ENCODE data around the gene PLA2G7. TPM values are rescaled to one million over a fixed set of nuclear protein-coding genes. Genes with fewer than 3 reads are reported as not detected.

Gene PLA2G7
- total RNA-seq, 1 donor from 2014 or later: 1.8 TPM

- Mint-ChIP-seq H3K9me3 (peaks cover 2% of the 10 kb centered on the region), H3K4me1 (no peaks in the 10 kb centered on the region)
These were observed 44.9 kb downstream of the PLA2G7 start for GRCh38 chr6:46690141-46690755.

DNA sequence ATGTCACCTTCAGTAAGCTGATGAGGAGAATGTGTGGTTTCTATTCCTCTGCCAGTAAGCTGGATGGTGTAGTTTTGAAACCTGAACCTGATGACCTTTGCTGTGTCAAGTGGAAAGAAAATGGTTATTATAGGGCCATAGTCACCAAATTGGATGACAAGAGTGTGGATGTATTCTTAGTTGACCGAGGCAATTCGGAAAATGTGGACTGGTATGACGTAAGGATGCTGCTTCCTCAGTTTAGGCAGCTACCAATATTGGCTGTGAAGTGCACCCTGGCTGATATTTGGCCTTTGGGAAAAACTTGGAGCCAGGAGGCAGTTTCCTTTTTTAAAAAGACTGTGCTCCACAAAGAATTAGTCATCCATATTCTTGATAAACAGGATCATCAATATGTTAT lies 45.5 kb downstream of the PLA2G7 start:
- Histone ChIP-seq H3K36me3 (no peaks in the 10 kb centered on the region), H3K4me3 (no peak overlapping the region), H3K79me2 (ENCODE audit: low read depth) (no peaks in the 10 kb centered on the region), H3F3A (ENCODE audit: low read depth) (no peaks in the 10 kb centered on the region), H3K27ac (no peak overlapping the region), H3K4me1 (no peaks in the 10 kb centered on the region), H3K9ac (no peak overlapping the region), H3K4me2 (no peak overlapping the region), H4K20me1 (ENCODE audit: low read depth) (no peaks in the 10 kb centered on the region), H3K9me3 (ENCODE audit: low read depth) (no peaks in the 10 kb centered on the region), H2AFZ (replicated peaks) (no peak overlapping the region), H3K27me3 (no peaks in the 10 kb centered on the region)
- DNase-seq (ENCODE audit: low spot score): no peak
- no peaks in the 10 kb centered on the region for H3K4me1 Mint-ChIP-seq
- no peak overlapping the region for H3K27ac Mint-ChIP-seq
- H3K36me3 Mint-ChIP-seq: no peaks in the 10 kb centered on the region
- H3K9me3 Mint-ChIP-seq: peaks cover 2% of the 10 kb centered on the region
- no peak overlapping the region for H3K4me3 Mint-ChIP-seq
- no peaks in the 10 kb centered on the region for H3K27me3 Mint-ChIP-seq (ENCODE audit: insufficient read depth, low read depth)
- TF ChIP-seq EZH2 (IDR thresholded peaks at IDR 0.05) (no peak), EZH2phosphoT487 (IDR thresholded peaks at IDR 0.05) (no peak)
- TF ChIP-seq, protein P1, sequence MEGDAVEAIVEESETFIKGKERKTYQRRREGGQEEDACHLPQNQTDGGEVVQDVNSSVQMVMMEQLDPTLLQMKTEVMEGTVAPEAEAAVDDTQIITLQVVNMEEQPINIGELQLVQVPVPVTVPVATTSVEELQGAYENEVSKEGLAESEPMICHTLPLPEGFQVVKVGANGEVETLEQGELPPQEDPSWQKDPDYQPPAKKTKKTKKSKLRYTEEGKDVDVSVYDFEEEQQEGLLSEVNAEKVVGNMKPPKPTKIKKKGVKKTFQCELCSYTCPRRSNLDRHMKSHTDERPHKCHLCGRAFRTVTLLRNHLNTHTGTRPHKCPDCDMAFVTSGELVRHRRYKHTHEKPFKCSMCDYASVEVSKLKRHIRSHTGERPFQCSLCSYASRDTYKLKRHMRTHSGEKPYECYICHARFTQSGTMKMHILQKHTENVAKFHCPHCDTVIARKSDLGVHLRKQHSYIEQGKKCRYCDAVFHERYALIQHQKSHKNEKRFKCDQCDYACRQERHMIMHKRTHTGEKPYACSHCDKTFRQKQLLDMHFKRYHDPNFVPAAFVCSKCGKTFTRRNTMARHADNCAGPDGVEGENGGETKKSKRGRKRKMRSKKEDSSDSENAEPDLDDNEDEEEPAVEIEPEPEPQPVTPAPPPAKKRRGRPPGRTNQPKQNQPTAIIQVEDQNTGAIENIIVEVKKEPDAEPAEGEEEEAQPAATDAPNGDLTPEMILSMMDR (IDR thresholded peaks at IDR 0.05): no peak

More at GRCh38 chr6:46690141-46690755, 44.9 kb downstream of the PLA2G7 start:
- Histone ChIP-seq H3K4me2 (no peak overlapping the region), H2AFZ (replicated peaks) (no peak overlapping the region), H3K27me3 (no peaks in the 10 kb centered on the region), H3K9me3 (ENCODE audit: low read depth) (no peaks in the 10 kb centered on the region), H3K4me1 (no peaks in the 10 kb centered on the region), H4K20me1 (ENCODE audit: low read depth) (no peaks in the 10 kb centered on the region), H3F3A (ENCODE audit: low read depth) (no peaks in the 10 kb centered on the region), H3K27ac (no peak overlapping the region), H3K36me3 (no peaks in the 10 kb centered on the region), H3K4me3 (no peak overlapping the region), H3K79me2 (ENCODE audit: low read depth) (no peaks in the 10 kb centered on the region), H3K9ac (no peak overlapping the region)
- H3K27me3 Mint-ChIP-seq (ENCODE audit: insufficient read depth, low read depth): no peaks in the 10 kb centered on the region
- H3K36me3 Mint-ChIP-seq: no peaks in the 10 kb centered on the region
- no peak overlapping the region for H3K4me3 Mint-ChIP-seq
- no peak for DNase-seq (ENCODE audit: low spot score)
- TF ChIP-seq EZH2phosphoT487 (IDR thresholded peaks at IDR 0.05) (no peak), EZH2 (IDR thresholded peaks at IDR 0.05) (no peak)
- TF ChIP-seq, protein P1 (IDR thresholded peaks at IDR 0.05): no peak
- no peak overlapping the region for H3K27ac Mint-ChIP-seq

GRCh38 chr6:46688966-46689335 lies 46.2 kb downstream of the PLA2G7 start:
- H3K27me3 ChIP-seq: no peaks in the 10 kb centered on the region
- H3K36me3 Mint-ChIP-seq: no peaks in the 10 kb centered on the region
- H3K4me1 Mint-ChIP-seq: no peaks in the 10 kb centered on the region
- no peak overlapping the region for H3K4me2 ChIP-seq
- no peak for TF ChIP-seq EZH2 (IDR thresholded peaks at IDR 0.05)
- no peak for TF ChIP-seq EZH2phosphoT487 (IDR thresholded peaks at IDR 0.05)
- TF ChIP-seq, protein P1 (IDR thresholded peaks at IDR 0.05): no peak
- H3F3A ChIP-seq (ENCODE audit: low read depth): no peaks in the 10 kb centered on the region
- no peak overlapping the region for H3K27ac Mint-ChIP-seq
- no peaks in the 10 kb centered on the region for H3K27me3 Mint-ChIP-seq (ENCODE audit: insufficient read depth, low read depth)
- H3K9ac ChIP-seq: no peak overlapping the region
- H4K20me1 ChIP-seq (ENCODE audit: low read depth): no peaks in the 10 kb centered on the region
- no peaks in the 10 kb centered on the region for H3K4me1 ChIP-seq
- H3K9me3 Mint-ChIP-seq: peaks cover 2% of the 10 kb centered on the region
- H3K36me3 ChIP-seq: no peaks in the 10 kb centered on the region
- H3K4me3 Mint-ChIP-seq: no peak overlapping the region
- H3K9me3 ChIP-seq (ENCODE audit: low read depth): no peaks in the 10 kb centered on the region
- DNase-seq (ENCODE audit: low spot score): no peak
- no peak overlapping the region for H2AFZ ChIP-seq (replicated peaks)
- no peaks in the 10 kb centered on the region for H3K79me2 ChIP-seq (ENCODE audit: low read depth)
- H3K4me3 ChIP-seq: no peak overlapping the region
- no peak overlapping the region for H3K27ac ChIP-seq

Data from neural progenitor cell (in vitro differentiated cells).